Esophagus (tissue), 2 donors: ENCODE measurements around the gene NARF. TPM values are rescaled to one million over a fixed set of nuclear protein-coding genes. Genes with fewer than 3 reads are reported as not detected.

Experiments
- H3K27ac ChIP-seq, 2 donors: one replicate each; pipeline ENCODE4 v1.5.1; 2013; ENCODE audit warnings: low read depth in 2 of 2, mild to moderate bottlenecking in 2 of 2, inconsistent platforms in 1 of 2, low read length in 1 of 2, moderate library complexity in 1 of 2
- H3K27me3 ChIP-seq, 2 donors: one replicate each; pipeline ENCODE4 v1.6.1; 2013; ENCODE audit warnings: low read length in 2 of 2, control low read depth in 1 of 2, mild to moderate bottlenecking in 1 of 2; ENCODE audit not compliant: insufficient read depth in 2 of 2, control insufficient read depth in 1 of 2
- H3K36me3 ChIP-seq, 2 donors: one replicate each; pipeline ENCODE4 v1.6.1; 2013; ENCODE audit warnings: low read length in 1 of 2; ENCODE audit not compliant: control insufficient read depth in 2 of 2, insufficient read depth in 2 of 2
- H3K4me1 ChIP-seq, 2 donors: one replicate each; pipeline ENCODE4 v1.6.1; 2013; ENCODE audit warnings: low read length in 1 of 2; ENCODE audit not compliant: control insufficient read depth in 2 of 2, insufficient read depth in 2 of 2
- H3K4me3 ChIP-seq, 2 donors: one replicate each; pipeline ENCODE4 v1.5.1; 2013; ENCODE audit warnings: low read length in 2 of 2, mild to moderate bottlenecking in 2 of 2, low read depth in 1 of 2, moderate library complexity in 1 of 2
- H3K9me3 ChIP-seq, 2 donors: one replicate each; pipeline ENCODE4 v1.6.1; 2013; ENCODE audit warnings: mild to moderate bottlenecking in 2 of 2, low read depth in 1 of 2, low read length in 1 of 2, moderate library complexity in 1 of 2; ENCODE audit not compliant: control insufficient read depth in 2 of 2, insufficient read depth in 1 of 2
- WGBS, 2 donors: extraction: QIAGEN DNeasy Blood & Tissue Kit; methylation state at CpG; one replicate each; pipeline ENCODE4 v1.1.7; 2013; 5-methylcytosine and 5-hydroxymethylcytosine counted together
- polyA plus RNA-seq, 2 donors: library from polyadenylated mRNA; stranded (reverse); fragments of 200-250 nt; gene quantifications; one replicate each; pipeline ENCODE4 v1.2.3, GENCODE V29; 2013
- donor health status: healthy with polysubstance abuse.
- donor health status: Bipolar disorder and iron deficiency.

NARF gene
- polyA plus RNA-seq, 2 donors: 31.1 to 53.3 TPM

- 86 to 90% methylated on average over 11 of the region's 11 CpGs for WGBS, 2 donors
- no peaks in the 10 kb centered on the region for H3K4me1 ChIP-seq
- no peaks in the 10 kb centered on the region for H3K9me3 ChIP-seq
- H3K27me3 ChIP-seq: no peaks in the 10 kb centered on the region
- no peak overlapping the region for H3K4me3 ChIP-seq
- no peak overlapping the region for H3K27ac ChIP-seq
- H3K36me3 ChIP-seq: peaks cover 3 to 50% of the 10 kb centered on the region in 2 donors
Measured at GRCh38 chr17:82464567-82464929, 6.0 kb downstream of the NARF start.

GRCh38 chr17:82465023-82465603 is 6.6 kb downstream of the NARF start:
- 82 to 85% methylated on average over 7 of the region's 7 CpGs for WGBS, 2 donors
- H3K36me3 ChIP-seq: peaks cover 3 to 51% of the 10 kb centered on the region in 2 donors
- H3K4me1 ChIP-seq: no peaks in the 10 kb centered on the region
- no peak overlapping the region for H3K27ac ChIP-seq
- H3K27me3 ChIP-seq: no peaks in the 10 kb centered on the region
- H3K4me3 ChIP-seq: no peak overlapping the region
- no peaks in the 10 kb centered on the region for H3K9me3 ChIP-seq

- 86 to 96% methylated on average over 7 of the region's 7 CpGs for WGBS, 2 donors
- Histone ChIP-seq H3K4me1 (no peaks in the 10 kb centered on the region), H3K4me3 (no peak overlapping the region), H3K27me3 (no peaks in the 10 kb centered on the region), H3K9me3 (no peaks in the 10 kb centered on the region), H3K27ac (no peak overlapping the region), H3K36me3 (peaks cover 0 to 34% of the 10 kb centered on the region in 2 donors)
Measured at GRCh38 chr17:82468692-82469091, 10.2 kb downstream of the NARF start.

- no peaks in the 10 kb centered on the region for H3K9me3 ChIP-seq
- peaks cover 0 to 25% of the 10 kb centered on the region in 2 donors for H3K36me3 ChIP-seq
- 96 to 98% methylated on average over 7 of the region's 7 CpGs for WGBS, 2 donors
- H3K4me1 ChIP-seq: no peaks in the 10 kb centered on the region
- H3K27ac ChIP-seq: no peak overlapping the region
- H3K27me3 ChIP-seq: no peaks in the 10 kb centered on the region
- no peak overlapping the region for H3K4me3 ChIP-seq
Measured at GRCh38 chr17:82470065-82470464, 11.5 kb downstream of the NARF start.

- Histone ChIP-seq H3K4me1 (no peaks in the 10 kb centered on the region), H3K4me3 (no peak overlapping the region), H3K27ac (no peak overlapping the region), H3K36me3 (peaks cover 0 to 23% of the 10 kb centered on the region in 2 donors), H3K9me3 (no peaks in the 10 kb centered on the region), H3K27me3 (no peaks in the 10 kb centered on the region)
- WGBS, 2 donors: 82 to 83% methylated on average over 11 of the region's 11 CpGs
Measured at GRCh38 chr17:82474223-82475010, 15.9 kb downstream of the NARF start.

- WGBS, 2 donors: 89 to 92% methylated on average over 8 of the region's 8 CpGs
- Histone ChIP-seq H3K27me3 (no peaks in the 10 kb centered on the region), H3K4me1 (no peaks in the 10 kb centered on the region), H3K9me3 (no peaks in the 10 kb centered on the region), H3K36me3 (peaks cover 6 to 29% of the 10 kb centered on the region in 2 donors), H3K27ac (no peak overlapping the region), H3K4me3 (no peak overlapping the region)
Measured at GRCh38 chr17:82475458-82475857, 16.9 kb downstream of the NARF start.

GRCh38 chr17:82477934-82478333 is 19.4 kb downstream of the NARF start:
- Histone ChIP-seq H3K27me3 (no peaks in the 10 kb centered on the region), H3K4me3 (no peak overlapping the region), H3K36me3 (peaks cover 6 to 33% of the 10 kb centered on the region in 2 donors), H3K27ac (no peak overlapping the region), H3K4me1 (no peaks in the 10 kb centered on the region), H3K9me3 (no peaks in the 10 kb centered on the region)
- WGBS, 2 donors: 80 to 82% methylated on average over 8 of the region's 8 CpGs

GRCh38 chr17:82479602-82480001 is 21.1 kb downstream of the NARF start:
- 78 to 86% methylated on average over 5 of the region's 5 CpGs for WGBS, 2 donors
- Histone ChIP-seq H3K4me3 (no peak overlapping the region), H3K27me3 (no peaks in the 10 kb centered on the region), H3K36me3 (peaks cover 9 to 45% of the 10 kb centered on the region in 2 donors), H3K9me3 (no peaks in the 10 kb centered on the region), H3K4me1 (no peaks in the 10 kb centered on the region), H3K27ac (peak overlapping the region in 1 of 2 donors; percentile 0)

- H3K36me3 ChIP-seq: peaks cover 13 to 41% of the 10 kb centered on the region in 2 donors
- H3K4me3 ChIP-seq: no peak overlapping the region
- H3K4me1 ChIP-seq: no peaks in the 10 kb centered on the region
- 82 to 85% methylated on average over 9 of the region's 9 CpGs for WGBS, 2 donors
- H3K9me3 ChIP-seq: no peaks in the 10 kb centered on the region
- no peaks in the 10 kb centered on the region for H3K27me3 ChIP-seq
- no peak overlapping the region for H3K27ac ChIP-seq
Measured at GRCh38 chr17:82480318-82480717, 21.8 kb downstream of the NARF start.
